GM12878 (cell line): ENCODE measurements around the gene TRDMT1. TPM values are rescaled to one million over a fixed set of nuclear protein-coding genes. Genes with fewer than 3 reads are reported as not detected.
A peak's percentile ranks its signal among the peaks of the same experiment; 100 is the strongest.

Experiments
- ATAC-seq: fragments of 200-7000 bp; cut with Tn5 transposase; 3 replicates; pipeline ENCODE4 v1.9.1; 2020; ENCODE audit warnings: mild to moderate bottlenecking, moderate library complexity
- BruUV-seq: library from RNA; stranded (reverse); fragments of 400-500 nt; replicated peaks from 2 replicates; lab custom pipeline; 2021; lab: Mats Ljungman, UMichigan
- CTCF ChIA-PET: fragments of 300-600 bp; sonication (Branson Sonifier 250); formaldehyde crosslinking; extraction: SDS; loops from one replicate; lab custom pipeline; 2021; ENCODE audit warnings: inconsistent platforms; lab: Yijun Ruan, JAX
- POLR2A ChIA-PET: fragments of 350-600 bp; formaldehyde crosslinking; extraction: SDS; loops from one replicate; lab custom pipeline; 2021; ENCODE audit warnings: inconsistent platforms; lab: Charles Lee
- RAD21 ChIA-PET: fragments of 300-600 bp; sonication (Branson Sonifier 250); formaldehyde crosslinking; loops from one replicate; lab custom pipeline; 2023; ENCODE audit warnings: antibody characterized with exemption; ENCODE audit not compliant: unreplicated experiment; lab: Charles Lee
- SMC1A ChIA-PET: fragments of 300-600 bp; sonication (Branson Sonifier 250); formaldehyde crosslinking; loops from one replicate; lab custom pipeline; 2023; ENCODE audit not compliant: unreplicated experiment, uncharacterized antibody; lab: Charles Lee
- DNase-seq: peaks from one replicate; pipeline ENCODE4 v3.0.0-alpha.2; 2011; ENCODE audit warnings: low read depth, low spot score
- FAIRE-seq: peaks from 3 replicates; lab custom pipeline; 2011; peaks lifted over from hg19 to GRCh38; lab: Jason Lieb, UNC
- H2AFZ ChIP-seq: 2 replicates; pipeline ENCODE4 v1.6.0; 2011; ENCODE audit warnings: low read depth, low read length, control low read depth; ENCODE audit not compliant: control insufficient read depth
- H3K27ac ChIP-seq: 2 replicates; pipeline ENCODE4 v1.5.1; 2011; ENCODE audit warnings: control low read depth; ENCODE audit not compliant: control insufficient read depth, insufficient read depth
- H3K27me3 ChIP-seq, 2 experiments: replicated peaks in 1 of 2; 2 replicates each; pipeline versions ENCODE4 v1.6.0 to v1.6.1; 2011; ENCODE audit warnings: low read length in 1 of 2; ENCODE audit not compliant: control insufficient read depth in 2 of 2, insufficient read depth in 2 of 2
- H3K36me3 ChIP-seq, 2 experiments: 2 replicates each; pipeline ENCODE4 v1.5.1; 2011; ENCODE audit warnings: low read length in 1 of 2; ENCODE audit not compliant: control insufficient read depth in 2 of 2, insufficient read depth in 2 of 2
- H3K4me1 ChIP-seq: 2 replicates; pipeline ENCODE4 v1.6.1; 2011; ENCODE audit warnings: mild to moderate bottlenecking, low read length, moderate library complexity, mixed read lengths; ENCODE audit not compliant: control insufficient read depth, insufficient read depth
- H3K4me2 ChIP-seq: 2 replicates; pipeline ENCODE4 v1.6.0; 2011; ENCODE audit warnings: control low read depth; ENCODE audit not compliant: control insufficient read depth, insufficient read depth
- H3K4me3 ChIP-seq: fragments of 200-600 bp; sonication (generic); 2 replicates; pipeline ENCODE4 v1.5.1; 2016
- H3K79me2 ChIP-seq: 2 replicates; pipeline ENCODE4 v1.6.0; 2011; ENCODE audit warnings: low read length; ENCODE audit not compliant: control insufficient read depth, insufficient read depth
- H3K9ac ChIP-seq: 2 replicates; pipeline ENCODE4 v1.8.0; 2011; ENCODE audit warnings: low read length, control low read depth, mixed read lengths; ENCODE audit not compliant: control insufficient read depth, insufficient read depth
- H3K9me3 ChIP-seq: replicated peaks from 3 replicates; pipeline ENCODE4 v1.5.1; 2011; ENCODE audit warnings: mild to moderate bottlenecking, low read length; ENCODE audit not compliant: control insufficient read depth, insufficient read depth
- H4K20me1 ChIP-seq: 2 replicates; pipeline ENCODE4 v1.6.0; 2011; ENCODE audit not compliant: control insufficient read depth, insufficient read depth
- GATAD2B ChIP-seq: fragments of 450-650 bp; conservative IDR thresholded peaks from 2 replicates; pipeline ENCODE4 v1.6.1; 2017; ENCODE audit warnings: low read depth, mild to moderate bottlenecking, moderate library complexity
- HDAC6 ChIP-seq: fragments of 200-600 bp; sonication (generic); IDR thresholded peaks from one replicate; pipeline ENCODE4 v1.8.0; 2017; ENCODE audit warnings: antibody characterized with exemption; ENCODE audit not compliant: unreplicated experiment
- YBX1 ChIP-seq: fragments of 450-650 bp; IDR thresholded peaks from 2 replicates; pipeline ENCODE4 v1.6.1; 2016; ENCODE audit warnings: antibody characterized with exemption
- WGBS: methylation state at CpG from one replicate; pipeline ENCODE4 v1.1.6; 2016; ENCODE audit warnings: low lambda C conversion rate; ENCODE audit not compliant: insufficient replicate concordance, insufficient coverage; ENCODE audit errors: missing lambda C conversion rate; 5-methylcytosine and 5-hydroxymethylcytosine counted together
- in situ Hi-C: fragments of 300-500 bp; cut with MboI; formaldehyde crosslinking; loops from 9 replicates; pipeline ENCODE4 v1.14.3; 2018; ENCODE audit warnings: mixed read lengths
- intact Hi-C: fragments of 100-400 bp; cut with micrococcal nuclease; formaldehyde crosslinking; loops from one replicate; pipeline ENCODE4 v1.14.2; 2022; ENCODE audit not compliant: unreplicated experiment
- polyA plus RNA-seq, 11 experiments: library from polyadenylated mRNA; depleted of rRNA in 4 of 11; unstranded in 6 of 11; stranded (reverse) in 5 of 11; fragments of >200 nt; fragmentation: Nextera tagmentation in 4 of 11; fragmentation: Illumina TruSeq in 1 of 11; extraction: Ambion mirVana in 4 of 11; extraction: Trizol in 1 of 11; gene quantifications; 1 replicate in 1 of 11; 2 replicates in 10 of 11; pipeline versions ENCODE4 v1.2.1 to v1.2.3, GENCODE V29; 2011 to 2016; ENCODE audit warnings: inconsistent platforms in 2 of 11, missing spikeins in 2 of 11, low read depth in 1 of 11
- total RNA-seq, 4 experiments: library from RNA; depleted of rRNA in 3 of 4; stranded (reverse); fragments of >200 nt in 3 of 4; fragmentation: Illumina TruSeq in 1 of 4; extraction: Trizol in 1 of 4; gene quantifications; 2 replicates each; pipeline versions ENCODE4 v1.2.1 to v1.2.3, GENCODE V29; 2013 to 2021
- TF ChIP-seq, protein P1 (sequence below): fragments of 450-650 bp; IDR thresholded peaks from 2 replicates; pipeline ENCODE4 v1.6.1; 2017; ENCODE audit warnings: borderline replicate concordance
- TF ChIP-seq, protein P2 (sequence below): IDR thresholded peaks from 2 replicates; pipeline ENCODE4 v1.6.1; 2011; ENCODE audit warnings: borderline replicate concordance, low read depth, mild to moderate bottlenecking, moderate library complexity, low read length; ENCODE audit not compliant: insufficient read depth, poor library complexity, severe bottlenecking

Gene TRDMT1
- total and polyA plus RNA-seq, 10 of the 15 experiments (the other 5 are each of a cell fraction or from before 2014, with no cell fraction given): 2.3 to 9.7 (median 4.6) TPM

DNA sequence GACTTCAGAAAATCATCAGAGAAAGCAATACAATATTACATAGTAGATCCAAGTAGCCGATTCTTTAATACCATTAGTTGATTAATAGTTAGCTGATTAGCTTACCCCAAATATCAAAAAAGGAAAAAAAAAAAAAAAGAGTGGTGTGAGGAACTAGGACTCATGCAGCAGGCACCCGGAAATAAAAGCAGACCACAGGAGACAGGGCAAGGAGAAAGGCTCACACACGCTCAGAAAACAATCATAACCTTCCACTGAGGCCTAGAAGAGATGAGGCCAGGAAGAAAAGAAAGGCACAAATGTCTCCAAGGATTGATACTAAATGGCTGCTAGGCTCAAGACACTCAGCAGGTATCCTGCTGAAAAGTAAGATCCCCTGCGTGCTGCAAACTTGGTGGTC, 25.9 kb downstream of the TRDMT1 start:
- FAIRE-seq (no peak), DNase-seq (no peak), ATAC-seq (no peak)
- Histone ChIP-seq H3K9me3 (no peaks in the 10 kb centered on the region), H4K20me1 (no peaks in the 10 kb centered on the region), H2AFZ (peak overlapping the region; percentile 28), H3K9ac (no peak overlapping the region), H3K79me2 (no peaks in the 10 kb centered on the region), H3K4me3 (no peak overlapping the region), H3K4me1 (no peaks in the 10 kb centered on the region), H3K36me3 (no peaks in the 10 kb centered on the region; a peak in 1 of 4 replicates), H3K27ac (no peak overlapping the region), H3K4me2 (no peak overlapping the region), H3K27me3 (no peaks in the 10 kb centered on the region)
- 66% methylated on average over 4 of the region's 4 CpGs for WGBS
- RAD21 ChIA-PET: interaction anchor here (0.6 kb wide), 1 partner anchor 24 kb away, joined by 3 read pairs; no protein-coding TSS in a partner anchor
- no peak for TF ChIP-seq YBX1
- TF ChIP-seq HDAC6: no peak
- no peak for TF ChIP-seq GATAD2B
- TF ChIP-seq, protein P1, sequence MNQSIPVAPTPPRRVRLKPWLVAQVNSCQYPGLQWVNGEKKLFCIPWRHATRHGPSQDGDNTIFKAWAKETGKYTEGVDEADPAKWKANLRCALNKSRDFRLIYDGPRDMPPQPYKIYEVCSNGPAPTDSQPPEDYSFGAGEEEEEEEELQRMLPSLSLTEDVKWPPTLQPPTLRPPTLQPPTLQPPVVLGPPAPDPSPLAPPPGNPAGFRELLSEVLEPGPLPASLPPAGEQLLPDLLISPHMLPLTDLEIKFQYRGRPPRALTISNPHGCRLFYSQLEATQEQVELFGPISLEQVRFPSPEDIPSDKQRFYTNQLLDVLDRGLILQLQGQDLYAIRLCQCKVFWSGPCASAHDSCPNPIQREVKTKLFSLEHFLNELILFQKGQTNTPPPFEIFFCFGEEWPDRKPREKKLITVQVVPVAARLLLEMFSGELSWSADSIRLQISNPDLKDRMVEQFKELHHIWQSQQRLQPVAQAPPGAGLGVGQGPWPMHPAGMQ: no peak
- TF ChIP-seq, protein P2, sequence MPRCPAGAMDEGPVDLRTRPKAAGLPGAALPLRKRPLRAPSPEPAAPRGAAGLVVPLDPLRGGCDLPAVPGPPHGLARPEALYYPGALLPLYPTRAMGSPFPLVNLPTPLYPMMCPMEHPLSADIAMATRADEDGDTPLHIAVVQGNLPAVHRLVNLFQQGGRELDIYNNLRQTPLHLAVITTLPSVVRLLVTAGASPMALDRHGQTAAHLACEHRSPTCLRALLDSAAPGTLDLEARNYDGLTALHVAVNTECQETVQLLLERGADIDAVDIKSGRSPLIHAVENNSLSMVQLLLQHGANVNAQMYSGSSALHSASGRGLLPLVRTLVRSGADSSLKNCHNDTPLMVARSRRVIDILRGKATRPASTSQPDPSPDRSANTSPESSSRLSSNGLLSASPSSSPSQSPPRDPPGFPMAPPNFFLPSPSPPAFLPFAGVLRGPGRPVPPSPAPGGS: no peak
- SMC1A ChIA-PET: interaction anchor here (0.6 to 0.9 kb wide), 2 partner anchors 26 to 1330 kb away, joined by 3 read pairs; partner anchors contain the start of gene TRDMT1
- no TSS peak for BruUV-seq
- POLR2A ChIA-PET: no interaction called here
- CTCF ChIA-PET: interaction anchor here (1.0 kb wide), 1 partner anchor 81 kb away, joined by 3 read pairs; no protein-coding TSS in a partner anchor
- in situ Hi-C loops: no loop called here
- intact Hi-C loops: no loop called here
